ENCODE data around the gene LDAH.

GRCh38 chr2:20838016-20838415 is 15.1 kb upstream of the LDAH start:
- TF ChIP-seq STAT1 (IDR thresholded peaks at IDR 0.05; ENCODE audit: unreplicated experiment) (no peak), CTCF (conservative IDR thresholded peaks at IDR 0.05; ENCODE audit: low read depth in 2 of 2) (no peak), REST (IDR thresholded peaks at IDR 0.05; ENCODE audit: unreplicated experiment) (no peak), POLR2AphosphoS5 (IDR thresholded peaks at IDR 0.05; ENCODE audit: low read depth) (no peak), ZNF462 (CRISPR knock-in tag; IDR thresholded peaks at IDR 0.05) (no peak), EZH2phosphoT487 (IDR thresholded peaks at IDR 0.05; ENCODE audit: unreplicated experiment) (no peak), JUNB (IDR thresholded peaks at IDR 0.05; ENCODE audit: unreplicated experiment) (no peak), EZH2 (IDR thresholded peaks at IDR 0.05; ENCODE audit: low read depth, unreplicated experiment) (no peak), ZNF114 (CRISPR knock-in tag; IDR thresholded peaks at IDR 0.05) (no peak), CREB1 (CRISPR knock-in tag; IDR thresholded peaks at IDR 0.05; ENCODE audit: low read depth) (no peak), NANOG (IDR thresholded peaks at IDR 0.05; ENCODE audit: borderline replicate concordance) (no peak), ETS1 (IDR thresholded peaks at IDR 0.05) (no peak)

All from GM23338 (cell line).